Neural cell (in vitro differentiated cells): ENCODE results near the gene HSF4. TPM values are rescaled to one million over a fixed set of nuclear protein-coding genes. Genes with fewer than 3 reads are reported as not detected.

Source experiments
- H2AFZ ChIP-seq: fragments of 200-600, 300-800 bp; sonication (generic), shearing (Covaris generic); 2 replicates; pipeline ENCODE4 v1.6.0; 2014; ENCODE audit warnings: low read depth, mild to moderate bottlenecking, antibody characterized with exemption, low read length, moderate library complexity
- H3F3A ChIP-seq: fragments of 200-600 bp; shearing (Covaris generic); 2 replicates; pipeline ENCODE4 v1.6.1; 2016; ENCODE audit warnings: mild to moderate bottlenecking, moderate library complexity, mixed read lengths, antibody characterized with exemption, low read length; ENCODE audit not compliant: insufficient read depth, poor library complexity, severe bottlenecking
- H3K27ac ChIP-seq: fragments of 200-600, 300-800 bp; sonication (generic), shearing (Covaris generic); 2 replicates; pipeline ENCODE4 v1.5.1; 2014; ENCODE audit warnings: mild to moderate bottlenecking, low read length, moderate library complexity
- H3K27me3 ChIP-seq: fragments of 300-800, 200-600 bp; sonication (generic), shearing (Covaris generic); 2 replicates; pipeline ENCODE4 v1.6.0; 2014; ENCODE audit warnings: mild to moderate bottlenecking, low read depth, low read length, moderate library complexity; ENCODE audit not compliant: insufficient read depth
- H3K36me3 ChIP-seq: fragments of 300-800, 200-600 bp; sonication (generic), shearing (Covaris generic); 2 replicates; pipeline ENCODE4 v1.5.1; 2014; ENCODE audit warnings: mild to moderate bottlenecking, antibody characterized with exemption, low read length, moderate library complexity; ENCODE audit not compliant: insufficient read depth
- H3K4me2 ChIP-seq: fragments of 300-800, 200-600 bp; sonication (generic), shearing (Covaris generic); 2 replicates; pipeline ENCODE4 v1.6.0; 2014; ENCODE audit warnings: mild to moderate bottlenecking, low read length
- H3K4me3 ChIP-seq: fragments of 300-800, 200-600 bp; sonication (generic), shearing (Covaris generic); 2 replicates; pipeline ENCODE4 v1.5.1; 2014; ENCODE audit warnings: mild to moderate bottlenecking, low read length, moderate library complexity
- H3K79me2 ChIP-seq: fragments of 200-600 bp; shearing (Covaris generic); replicated peaks from 2 replicates; pipeline ENCODE4 v1.6.0; 2014; ENCODE audit warnings: mild to moderate bottlenecking, low read length, moderate library complexity; ENCODE audit not compliant: insufficient read depth
- H3K9ac ChIP-seq: fragments of 300-800, 200-600 bp; sonication (generic), shearing (Covaris generic); 2 replicates; pipeline ENCODE4 v1.6.1; 2016; ENCODE audit warnings: mild to moderate bottlenecking, low read length, mixed read lengths
- H3K9me2 ChIP-seq: fragments of 200-600 bp; shearing (Covaris generic); 2 replicates; pipeline ENCODE4 v1.6.1; 2016; ENCODE audit warnings: mild to moderate bottlenecking, low read length, mixed read lengths; ENCODE audit not compliant: insufficient read depth
- H3K9me3 ChIP-seq: fragments of 200-600, 300-800 bp; sonication (generic), shearing (Covaris generic); 2 replicates; pipeline ENCODE4 v1.6.1; 2016; ENCODE audit warnings: mild to moderate bottlenecking, mixed run types, low read length, moderate library complexity, mixed read lengths
- H4K20me1 ChIP-seq: fragments of 200-600 bp; shearing (Covaris generic); 2 replicates; pipeline ENCODE4 v1.6.1; 2016; ENCODE audit warnings: mild to moderate bottlenecking, mixed run types; ENCODE audit not compliant: insufficient read depth
- EP300 ChIP-seq: fragments of 450-650 bp; conservative IDR thresholded peaks from 2 replicates; pipeline ENCODE4 v1.6.1; 2014; ENCODE audit warnings: antibody characterized with exemption, mild to moderate bottlenecking, moderate library complexity; ENCODE audit not compliant: poor library complexity, severe bottlenecking
- EZH2 ChIP-seq: fragments of 200-600, 300-800 bp; shearing (Covaris generic), sonication (generic); IDR thresholded peaks from 2 replicates; pipeline ENCODE4 v1.6.1; 2014; ENCODE audit warnings: antibody characterized with exemption, low read length, borderline replicate concordance, mild to moderate bottlenecking; ENCODE audit not compliant: insufficient read depth, poor library complexity, severe bottlenecking
- MXI1 ChIP-seq: fragments of 450-650 bp; conservative IDR thresholded peaks from 2 replicates; pipeline ENCODE4 v1.6.1; 2014; ENCODE audit warnings: antibody characterized with exemption, mild to moderate bottlenecking; ENCODE audit not compliant: poor library complexity, severe bottlenecking
- POLR2AphosphoS5 ChIP-seq: IDR thresholded peaks from 2 replicates; pipeline ENCODE4 v1.6.1; 2012
- RAD21 ChIP-seq: fragments of 450-650 bp; conservative IDR thresholded peaks from 2 replicates; pipeline ENCODE4 v1.6.1; 2014; ENCODE audit warnings: antibody characterized with exemption, mild to moderate bottlenecking, moderate library complexity
- SMC3 ChIP-seq: fragments of 450-650 bp; conservative IDR thresholded peaks from 2 replicates; pipeline ENCODE4 v1.6.1; 2014; ENCODE audit warnings: antibody characterized with exemption, mild to moderate bottlenecking, moderate library complexity; ENCODE audit not compliant: poor library complexity
- TAF1 ChIP-seq: IDR thresholded peaks from 2 replicates; pipeline ENCODE4 v1.6.1; 2012; ENCODE audit warnings: low read depth
- polyA plus RNA-seq: library from polyadenylated mRNA; depleted of rRNA; stranded (reverse); fragments of >200 nt; gene quantifications from 2 replicates; pipeline ENCODE4 v1.2.3, GENCODE V29; 2014
- TF ChIP-seq, protein P1 (sequence below): IDR thresholded peaks from 2 replicates; pipeline ENCODE4 v1.6.1; 2012; ENCODE audit warnings: borderline replicate concordance
- TF ChIP-seq, protein P2 (sequence below): fragments of 450-650 bp; IDR thresholded peaks from 2 replicates; pipeline ENCODE4 v1.5.1; 2014; ENCODE audit warnings: antibody characterized with exemption, mild to moderate bottlenecking, moderate library complexity; ENCODE audit not compliant: poor library complexity, severe bottlenecking

The HSF4 gene
- polyA plus RNA-seq, 1 donor from 2014 or later = 12.7 TPM

DNA sequence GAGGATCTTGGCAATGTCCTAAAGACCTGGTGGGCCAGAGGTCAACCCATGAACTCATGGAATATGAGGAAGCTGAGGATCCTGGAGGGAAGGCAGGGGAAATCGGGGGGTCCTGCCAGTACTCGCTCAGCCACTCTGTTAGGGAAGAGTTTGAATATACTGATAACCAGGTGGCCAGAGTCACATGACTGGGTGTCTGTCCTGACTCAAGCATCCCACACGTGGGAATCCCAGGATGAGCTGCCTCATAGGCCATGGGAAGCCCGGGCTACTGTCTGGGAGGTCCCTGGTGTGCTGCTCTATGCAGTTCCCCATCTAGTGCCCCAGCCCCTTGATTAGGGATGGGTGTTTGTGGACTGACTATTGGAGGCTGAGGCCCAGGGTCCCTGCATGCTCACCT, 23.8 kb downstream of the HSF4 start:
- Histone ChIP-seq H3K79me2 (peaks cover 13% of the 10 kb centered on the region), H3K9me2 (no peaks in the 10 kb centered on the region), H4K20me1 (no peaks in the 10 kb centered on the region), H3K9ac (no peak overlapping the region), H3K36me3 (no peaks in the 10 kb centered on the region), H3F3A (no peaks in the 10 kb centered on the region), H3K27ac (no peak overlapping the region), H3K9me3 (no peaks in the 10 kb centered on the region), H2AFZ (no peak overlapping the region), H3K4me3 (no peak overlapping the region), H3K27me3 (no peaks in the 10 kb centered on the region), H3K4me2 (no peak overlapping the region)
- TF ChIP-seq, protein P1, sequence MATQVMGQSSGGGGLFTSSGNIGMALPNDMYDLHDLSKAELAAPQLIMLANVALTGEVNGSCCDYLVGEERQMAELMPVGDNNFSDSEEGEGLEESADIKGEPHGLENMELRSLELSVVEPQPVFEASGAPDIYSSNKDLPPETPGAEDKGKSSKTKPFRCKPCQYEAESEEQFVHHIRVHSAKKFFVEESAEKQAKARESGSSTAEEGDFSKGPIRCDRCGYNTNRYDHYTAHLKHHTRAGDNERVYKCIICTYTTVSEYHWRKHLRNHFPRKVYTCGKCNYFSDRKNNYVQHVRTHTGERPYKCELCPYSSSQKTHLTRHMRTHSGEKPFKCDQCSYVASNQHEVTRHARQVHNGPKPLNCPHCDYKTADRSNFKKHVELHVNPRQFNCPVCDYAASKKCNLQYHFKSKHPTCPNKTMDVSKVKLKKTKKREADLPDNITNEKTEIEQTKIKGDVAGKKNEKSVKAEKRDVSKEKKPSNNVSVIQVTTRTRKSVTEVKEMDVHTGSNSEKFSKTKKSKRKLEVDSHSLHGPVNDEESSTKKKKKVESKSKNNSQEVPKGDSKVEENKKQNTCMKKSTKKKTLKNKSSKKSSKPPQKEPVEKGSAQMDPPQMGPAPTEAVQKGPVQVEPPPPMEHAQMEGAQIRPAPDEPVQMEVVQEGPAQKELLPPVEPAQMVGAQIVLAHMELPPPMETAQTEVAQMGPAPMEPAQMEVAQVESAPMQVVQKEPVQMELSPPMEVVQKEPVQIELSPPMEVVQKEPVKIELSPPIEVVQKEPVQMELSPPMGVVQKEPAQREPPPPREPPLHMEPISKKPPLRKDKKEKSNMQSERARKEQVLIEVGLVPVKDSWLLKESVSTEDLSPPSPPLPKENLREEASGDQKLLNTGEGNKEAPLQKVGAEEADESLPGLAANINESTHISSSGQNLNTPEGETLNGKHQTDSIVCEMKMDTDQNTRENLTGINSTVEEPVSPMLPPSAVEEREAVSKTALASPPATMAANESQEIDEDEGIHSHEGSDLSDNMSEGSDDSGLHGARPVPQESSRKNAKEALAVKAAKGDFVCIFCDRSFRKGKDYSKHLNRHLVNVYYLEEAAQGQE = no peak
- no peak for TF ChIP-seq EP300
- no peak for TF ChIP-seq RAD21
- TF ChIP-seq TAF1 = no peak
- TF ChIP-seq, protein P2, sequence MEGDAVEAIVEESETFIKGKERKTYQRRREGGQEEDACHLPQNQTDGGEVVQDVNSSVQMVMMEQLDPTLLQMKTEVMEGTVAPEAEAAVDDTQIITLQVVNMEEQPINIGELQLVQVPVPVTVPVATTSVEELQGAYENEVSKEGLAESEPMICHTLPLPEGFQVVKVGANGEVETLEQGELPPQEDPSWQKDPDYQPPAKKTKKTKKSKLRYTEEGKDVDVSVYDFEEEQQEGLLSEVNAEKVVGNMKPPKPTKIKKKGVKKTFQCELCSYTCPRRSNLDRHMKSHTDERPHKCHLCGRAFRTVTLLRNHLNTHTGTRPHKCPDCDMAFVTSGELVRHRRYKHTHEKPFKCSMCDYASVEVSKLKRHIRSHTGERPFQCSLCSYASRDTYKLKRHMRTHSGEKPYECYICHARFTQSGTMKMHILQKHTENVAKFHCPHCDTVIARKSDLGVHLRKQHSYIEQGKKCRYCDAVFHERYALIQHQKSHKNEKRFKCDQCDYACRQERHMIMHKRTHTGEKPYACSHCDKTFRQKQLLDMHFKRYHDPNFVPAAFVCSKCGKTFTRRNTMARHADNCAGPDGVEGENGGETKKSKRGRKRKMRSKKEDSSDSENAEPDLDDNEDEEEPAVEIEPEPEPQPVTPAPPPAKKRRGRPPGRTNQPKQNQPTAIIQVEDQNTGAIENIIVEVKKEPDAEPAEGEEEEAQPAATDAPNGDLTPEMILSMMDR = no peak
- no peak for TF ChIP-seq MXI1
- TF ChIP-seq EZH2 = no peak
- no peak for TF ChIP-seq POLR2AphosphoS5
- TF ChIP-seq SMC3 = no peak

DNA sequence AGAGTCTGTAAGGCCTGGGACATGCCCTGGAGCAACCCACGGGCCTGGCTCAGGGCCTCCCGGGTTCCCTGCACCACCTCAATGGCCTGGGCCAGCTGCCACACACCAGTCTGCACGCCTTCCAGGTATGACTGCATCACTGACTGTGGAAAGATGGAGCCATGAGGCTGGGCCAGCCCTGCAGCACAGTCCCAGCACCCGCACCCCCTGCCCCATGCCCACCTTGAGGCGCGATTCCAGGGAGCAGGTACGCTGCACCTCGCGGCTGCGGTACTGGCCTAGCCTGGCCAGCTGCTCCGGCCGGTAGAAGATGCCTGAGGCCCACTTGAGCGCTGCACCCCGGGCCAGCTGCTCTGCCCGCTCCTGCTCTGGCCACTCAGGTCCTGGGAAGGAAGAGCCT, 24.3 kb downstream of the HSF4 start:
- Histone ChIP-seq H3K9me2 (no peaks in the 10 kb centered on the region), H3K27ac (no peak overlapping the region), H3K79me2 (peaks cover 15% of the 10 kb centered on the region), H4K20me1 (no peaks in the 10 kb centered on the region), H2AFZ (no peak overlapping the region), H3K4me3 (no peak overlapping the region), H3K9me3 (no peaks in the 10 kb centered on the region), H3K9ac (no peak overlapping the region), H3K4me2 (no peak overlapping the region), H3K36me3 (no peaks in the 10 kb centered on the region), H3F3A (no peaks in the 10 kb centered on the region), H3K27me3 (no peaks in the 10 kb centered on the region)
- TF ChIP-seq MXI1 = no peak
- TF ChIP-seq, protein P1 = no peak
- TF ChIP-seq EP300 = no peak
- TF ChIP-seq POLR2AphosphoS5 = no peak
- no peak for TF ChIP-seq EZH2
- TF ChIP-seq RAD21 = no peak
- TF ChIP-seq SMC3 = no peak
- TF ChIP-seq, protein P2 = no peak
- no peak for TF ChIP-seq TAF1
